GM12874 (cell line): ENCODE results near the gene ATF4.

Source experiments
- CTCF ChIP-seq: IDR thresholded peaks from 2 replicates; pipeline ENCODE4 v1.5.1; 2011; ENCODE audit warnings: low read depth, mild to moderate bottlenecking, control low read depth, low read length, moderate library complexity; ENCODE audit not compliant: insufficient read depth

The ATF4 gene

DNA sequence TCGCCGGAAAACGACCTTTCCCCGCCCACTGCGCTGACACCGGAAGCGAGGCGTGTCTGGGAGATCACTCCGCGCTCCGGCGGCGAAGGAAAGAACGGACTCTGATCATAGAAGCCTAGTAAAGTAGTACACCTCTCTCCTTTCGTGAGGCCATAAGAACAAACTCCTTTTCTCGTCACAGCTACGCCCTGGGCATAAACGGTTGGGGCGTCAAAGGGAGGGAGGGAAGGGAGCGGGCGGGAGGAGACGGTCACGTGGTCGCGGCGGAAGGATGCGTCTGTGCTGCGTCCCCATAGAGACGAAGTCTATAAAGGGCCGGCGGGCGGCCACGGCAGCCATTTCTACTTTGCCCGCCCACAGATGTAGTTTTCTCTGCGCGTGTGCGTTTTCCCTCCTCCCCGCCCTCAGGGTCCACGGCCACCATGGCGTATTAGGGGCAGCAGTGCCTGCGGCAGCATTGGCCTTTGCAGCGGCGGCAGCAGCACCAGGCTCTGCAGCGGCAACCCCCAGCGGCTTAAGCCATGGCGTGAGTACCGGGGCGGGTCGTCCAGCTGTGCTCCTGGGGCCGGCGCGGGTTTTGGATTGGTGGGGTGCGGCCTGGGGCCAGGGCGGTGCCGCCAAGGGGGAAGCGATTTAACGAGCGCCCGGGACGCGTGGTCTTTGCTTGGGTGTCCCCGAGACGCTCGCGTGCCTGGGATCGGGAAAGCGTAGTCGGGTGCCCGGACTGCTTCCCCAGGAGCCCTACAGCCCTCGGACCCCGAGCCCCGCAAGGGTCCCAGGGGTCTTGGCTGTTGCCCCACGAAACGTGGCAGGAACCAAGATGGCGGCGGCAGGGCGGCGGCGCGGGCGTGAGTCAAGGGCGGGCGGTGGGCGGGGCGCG lies at the start of gene ATF4:
Gene ATF4 (plus strand): TSS at position 337 of the 880 bp plus-strand sequence. CDS start 884 bp downstream, outside the sequence.
- TF ChIP-seq CTCF, result no peak

DNA sequence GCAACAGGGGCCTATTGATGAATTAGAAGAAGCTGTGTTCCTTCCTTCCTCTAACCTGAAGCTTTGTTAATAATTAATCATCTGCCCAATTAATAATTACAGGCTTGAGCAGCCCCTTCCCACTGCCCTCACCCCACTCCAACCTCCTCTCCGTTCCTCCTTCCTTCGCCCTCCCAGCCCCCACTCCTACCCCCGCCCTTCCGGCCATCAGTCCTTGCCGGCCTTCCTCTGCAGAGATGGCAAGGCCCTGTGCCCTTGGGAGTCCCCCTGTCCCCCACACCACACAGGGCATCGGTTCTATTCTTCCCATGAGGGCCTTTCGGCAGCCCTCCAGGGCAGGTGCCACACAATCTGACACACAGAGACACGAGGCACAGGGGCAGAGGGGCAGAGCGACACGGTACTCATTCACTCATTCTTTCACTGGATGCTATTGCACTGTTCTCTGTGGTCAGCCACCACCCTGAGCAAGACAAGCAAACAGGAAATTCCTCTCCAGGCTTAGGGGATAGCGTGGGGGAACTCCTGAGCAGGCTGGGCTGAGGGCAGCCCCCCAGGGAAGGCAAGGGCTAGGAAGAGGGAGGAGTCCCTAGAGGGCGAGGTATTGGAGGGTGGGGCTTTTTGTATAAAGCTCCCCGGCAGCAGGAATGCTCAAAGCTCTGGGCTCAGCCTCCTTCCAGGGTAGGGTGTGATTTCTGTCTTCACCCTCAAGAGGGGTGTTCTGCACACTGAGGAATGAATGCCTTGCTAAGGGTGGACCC lies 48.8 kb upstream of the ATF4 start:
- TF ChIP-seq CTCF, result no peak

GRCh38 chr22:39472570-39473556 lies 47.5 kb upstream of the ATF4 start:
- TF ChIP-seq CTCF, result no peak

- TF ChIP-seq CTCF, result no peak
Measured at GRCh38 chr22:39473851-39474250, 46.5 kb upstream of the ATF4 start.

DNA sequence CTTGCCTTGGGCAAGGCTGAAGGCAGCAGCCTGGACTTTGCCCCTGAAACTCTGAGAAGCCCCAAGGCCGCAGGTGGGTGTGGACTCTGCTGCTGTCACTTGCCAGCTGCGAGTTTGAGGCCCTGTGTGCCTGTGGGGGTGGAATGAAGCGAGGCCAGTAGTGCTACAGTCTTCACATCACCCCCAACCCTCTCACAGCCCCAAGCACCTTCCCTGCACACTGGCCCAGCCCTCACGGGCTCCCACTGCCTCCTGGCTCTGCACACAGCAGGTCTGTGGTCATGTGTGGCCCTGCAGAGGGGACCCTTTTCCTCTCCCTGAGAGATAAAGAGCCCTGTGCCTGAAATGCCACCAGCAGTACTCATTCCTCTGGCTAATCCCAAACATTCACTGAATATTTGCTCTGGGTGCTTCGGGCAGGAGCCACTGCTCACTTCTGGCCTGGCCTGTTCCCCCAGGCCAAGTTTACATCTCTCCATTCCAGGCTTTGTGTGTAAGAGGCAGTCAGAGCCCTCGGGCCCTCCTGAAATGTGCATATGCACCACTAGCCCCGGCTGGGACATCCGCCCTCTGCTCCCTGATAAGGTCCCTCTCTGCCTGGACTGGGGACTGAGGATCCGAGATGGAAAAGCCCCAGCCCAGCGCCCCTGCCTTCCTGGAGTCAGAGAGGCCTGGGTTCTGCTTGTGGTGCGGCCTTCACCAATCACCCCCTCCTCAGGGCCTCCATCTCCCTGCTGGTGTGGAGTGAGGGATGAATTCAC lies 45.8 kb upstream of the ATF4 start:
- no peak for TF ChIP-seq CTCF

DNA sequence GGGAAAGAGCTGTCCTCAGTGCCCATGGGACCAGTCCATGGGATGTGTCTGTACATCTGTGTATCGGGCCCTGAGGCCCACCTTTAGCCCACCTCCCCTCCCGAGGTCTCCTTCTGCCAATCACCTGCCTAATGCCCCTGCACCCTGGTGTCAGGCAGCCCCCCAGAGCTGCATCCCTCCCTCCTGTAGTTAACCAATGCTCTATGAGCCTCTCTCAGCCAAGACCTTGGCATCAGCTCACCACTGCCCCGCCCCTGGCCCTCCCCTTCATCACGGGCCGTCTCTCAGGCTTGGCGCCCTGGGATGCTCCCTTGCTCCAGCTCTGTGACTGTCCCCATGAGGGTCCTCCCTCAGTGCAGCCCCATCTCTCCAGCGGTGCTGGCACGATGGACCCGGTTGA lies 45.0 kb upstream of the ATF4 start:
- TF ChIP-seq CTCF, result no peak
